ENCODE data around the gene CAPZB.
A peak's percentile ranks its signal among the peaks of the same experiment; 100 is the strongest.

CAPZB gene

GRCh38 chr1:19327301-19327700, 158.0 kb downstream of the CAPZB start:
- DNase-seq (ENCODE audit: low spot score): no peak

- no peak for DNase-seq (ENCODE audit: low spot score)
Measured at GRCh38 chr1:19326748-19327065, 158.6 kb downstream of the CAPZB start.

GRCh38 chr1:19325958-19326747, 159.2 kb downstream of the CAPZB start:
- DNase-seq (ENCODE audit: low spot score): no peak

- DNase-seq (ENCODE audit: low spot score): no peak
Measured at GRCh38 chr1:19325368-19325957, 159.9 kb downstream of the CAPZB start.

GRCh38 chr1:19324665-19324990, 160.7 kb downstream of the CAPZB start:
- DNase-seq (ENCODE audit: low spot score): no peak

GRCh38 chr1:19323987-19324664, 161.2 kb downstream of the CAPZB start:
- no peak for DNase-seq (ENCODE audit: low spot score)

- DNase-seq (ENCODE audit: low spot score): no peak
Measured at GRCh38 chr1:19322481-19322880, 162.9 kb downstream of the CAPZB start.

GRCh38 chr1:19321071-19321470, 164.3 kb downstream of the CAPZB start:
- no peak for DNase-seq (ENCODE audit: low spot score)

- DNase-seq (ENCODE audit: low spot score): no peak
Measured at GRCh38 chr1:19319196-19319595, 166.1 kb downstream of the CAPZB start.

- DNase-seq (ENCODE audit: low spot score): no peak
Measured at GRCh38 chr1:19317126-19317910, 168.0 kb downstream of the CAPZB start.

- no peak for DNase-seq (ENCODE audit: low spot score)
Measured at GRCh38 chr1:19315378-19316198, 169.8 kb downstream of the CAPZB start.

GRCh38 chr1:19313961-19314882, 171.1 kb downstream of the CAPZB start:
- no peak for DNase-seq (ENCODE audit: low spot score)

- no peak for DNase-seq (ENCODE audit: low spot score)
Measured at GRCh38 chr1:19313636-19313959, 171.7 kb downstream of the CAPZB start.

GRCh38 chr1:19312782-19313635, 172.3 kb downstream of the CAPZB start:
- no peak for DNase-seq (ENCODE audit: low spot score)

GRCh38 chr1:19311931-19312781, 173.2 kb downstream of the CAPZB start, which contains the start of the genes AKR7A2 and SLC66A1:
Gene AKR7A2 (minus strand): TSS chr1:19312144. CDS start chr1:19312124, 20 bp downstream.
Gene SLC66A1 (plus strand): TSS chr1:19312326. CDS start chr1:19317678, 5,352 bp downstream.
- peak; percentile 90 for DNase-seq (ENCODE audit: low spot score)

GRCh38 chr1:19311503-19311930, 173.8 kb downstream of the CAPZB start:
- peak; percentile 46 for DNase-seq (ENCODE audit: low spot score)

- peak; percentile 45 for DNase-seq (ENCODE audit: low spot score)
Measured at GRCh38 chr1:19310720-19311502, 174.4 kb downstream of the CAPZB start.

- DNase-seq (ENCODE audit: low spot score): no peak
Measured at GRCh38 chr1:19310061-19310460, 175.3 kb downstream of the CAPZB start.
